Activated naive CD4-positive, alpha-beta T cell treated with anti-CD3 and anti-CD28 coated beads, Interleukin-2, amount 50 U/mL, for 72 hours (primary cell): ENCODE data around the gene MINDY4. TPM values are rescaled to one million over a fixed set of nuclear protein-coding genes. Genes with fewer than 3 reads are reported as not detected.

Experiments used
- ATAC-seq, 2 donors: fragments of 150-1000 bp; cut with Tn5 transposase; 2 replicates each; pipeline ENCODE4 v1.10.0; 2021; ENCODE audit warnings: mild to moderate bottlenecking in 2 of 2, moderate library complexity in 2 of 2
- DNase-seq, 2 donors: peaks; one replicate each; pipeline ENCODE4 v3.0.0; 2021 to 2022; ENCODE audit warnings: low spot score in 2 of 2
- H3K27ac Mint-ChIP-seq, 2 donors: one replicate each; pipeline ENCODE4 v1.8.0; 2022; ENCODE audit warnings: mild to moderate bottlenecking in 2 of 2, mixed read lengths in 2 of 2
- H3K36me3 Mint-ChIP-seq, 2 donors: one replicate each; pipeline ENCODE4 v1.8.0; 2022; ENCODE audit warnings: mixed read lengths in 2 of 2
- H3K9me3 Mint-ChIP-seq, 2 donors: one replicate each; pipeline ENCODE4 v1.8.0; 2022; ENCODE audit warnings: mixed read lengths in 2 of 2
- total RNA-seq, 2 donors: library from RNA; stranded (reverse); gene quantifications; one replicate each; pipeline ENCODE4 v1.2.3, GENCODE V29; 2022

The MINDY4 gene
- total RNA-seq, 2 donors from 2014 or later: 0.32 to 1.9 TPM

- DNase-seq: no peak
- H3K9me3 Mint-ChIP-seq: peaks cover 15 to 31% of the 10 kb centered on the region in 2 donors
- no peak for ATAC-seq
- peaks cover 33 to 35% of the 10 kb centered on the region in 2 donors for H3K36me3 Mint-ChIP-seq
- no peak overlapping the region for H3K27ac Mint-ChIP-seq
These were observed 64.2 kb downstream of the MINDY4 start for GRCh38 chr7:30835396-30835915.

DNA sequence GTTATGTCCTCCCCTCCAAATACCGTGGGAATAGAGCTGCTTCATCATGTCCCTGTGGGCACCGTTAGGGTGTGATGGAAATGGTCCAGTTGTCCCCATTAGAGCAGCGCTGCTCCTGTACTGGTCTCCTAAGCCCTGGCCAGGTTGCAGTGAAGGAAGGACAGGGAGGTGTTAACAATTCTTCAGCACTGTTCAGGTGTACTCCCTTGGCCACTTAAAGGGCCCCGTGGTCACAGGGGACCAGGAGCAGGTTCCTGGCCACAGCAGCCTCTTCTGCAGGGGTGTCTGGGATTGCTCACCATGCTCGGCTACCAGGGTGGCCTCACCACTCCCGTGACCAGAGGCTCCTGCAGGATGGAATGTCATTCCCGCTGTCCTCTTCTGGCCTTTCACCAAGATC is 65.8 kb downstream of the MINDY4 start:
- Mint-ChIP-seq H3K9me3 (peaks cover 7 to 21% of the 10 kb centered on the region in 2 donors), H3K27ac (no peak overlapping the region), H3K36me3 (peaks cover 23 to 27% of the 10 kb centered on the region in 2 donors)
- ATAC-seq: no peak
- no peak for DNase-seq

GRCh38 chr7:30837581-30837980 is 66.4 kb downstream of the MINDY4 start:
- DNase-seq (no peak), ATAC-seq (no peak)
- Mint-ChIP-seq H3K27ac (no peak overlapping the region), H3K36me3 (peaks cover 23 to 25% of the 10 kb centered on the region in 2 donors), H3K9me3 (peaks cover 6 to 18% of the 10 kb centered on the region in 2 donors)

DNA sequence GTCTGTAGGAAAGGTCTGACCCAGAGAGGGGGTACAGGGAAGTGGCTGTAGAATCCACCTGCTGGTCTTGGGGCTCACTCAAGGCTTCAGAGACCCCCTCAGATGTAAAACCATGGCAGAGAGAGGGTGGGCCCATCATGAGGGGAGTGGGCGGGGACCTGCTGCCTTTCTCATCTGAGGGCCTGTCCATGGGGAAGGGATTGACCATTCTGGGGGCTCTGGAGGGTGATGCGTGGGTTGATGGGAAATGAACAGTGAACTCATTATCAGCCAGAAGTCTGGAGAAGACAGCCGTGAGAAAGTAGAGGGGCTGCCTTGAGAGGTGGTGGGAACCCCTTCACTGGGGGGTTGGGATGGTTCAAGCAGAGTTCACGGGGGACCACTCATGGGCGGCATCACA is 66.8 kb downstream of the MINDY4 start:
- H3K36me3 Mint-ChIP-seq: peaks cover 20 to 21% of the 10 kb centered on the region in 2 donors
- no peak overlapping the region for H3K27ac Mint-ChIP-seq
- no peak for ATAC-seq
- peaks cover 2 to 14% of the 10 kb centered on the region in 2 donors for H3K9me3 Mint-ChIP-seq
- DNase-seq: no peak

GRCh38 chr7:30840141-30841024 is 69.2 kb downstream of the MINDY4 start:
- no peaks in the 10 kb centered on the region for H3K9me3 Mint-ChIP-seq

DNA sequence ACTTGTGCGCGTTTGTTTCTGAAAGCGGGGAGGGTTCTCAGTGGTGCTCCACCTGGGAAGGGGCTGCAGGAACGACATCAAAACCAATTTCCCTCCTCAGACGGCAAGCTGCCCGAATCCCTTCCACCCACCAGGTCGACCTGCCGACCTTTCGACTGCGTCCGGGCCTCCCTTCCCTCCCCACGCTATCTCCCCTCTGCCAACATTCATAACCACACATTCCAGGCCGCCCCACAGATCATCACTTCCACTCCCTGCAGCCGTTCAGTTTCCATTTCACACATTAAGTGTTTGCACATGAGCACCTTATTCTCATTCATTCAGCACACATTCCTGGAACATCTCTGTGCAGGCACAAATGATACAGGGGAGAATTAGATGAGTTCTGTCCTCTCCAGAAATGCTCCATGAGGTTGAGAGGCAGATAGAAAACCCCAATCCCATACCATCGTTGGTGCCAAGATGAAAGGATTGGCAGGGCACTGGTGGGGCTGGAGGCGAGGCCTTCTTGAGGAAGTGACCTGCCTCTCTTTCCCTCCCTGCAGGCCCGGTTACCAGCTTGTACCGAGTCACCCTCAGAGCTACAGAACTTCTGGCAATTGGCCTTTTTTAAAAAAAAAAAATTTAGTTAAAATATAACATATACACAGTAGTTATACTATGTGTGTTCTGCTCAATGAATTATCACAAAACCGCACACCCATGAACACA is 70.0 kb downstream of the MINDY4 start:
- DNase-seq (no peak), ATAC-seq (no peak)
- Mint-ChIP-seq H3K9me3 (no peaks in the 10 kb centered on the region), H3K36me3 (no peaks in the 10 kb centered on the region), H3K27ac (no peak overlapping the region)

More at GRCh38 chr7:30840141-30841024, 69.2 kb downstream of the MINDY4 start:
- ATAC-seq: no peak
- Mint-ChIP-seq H3K36me3 (no peaks in the 10 kb centered on the region), H3K27ac (no peak overlapping the region)
- no peak for DNase-seq

DNA sequence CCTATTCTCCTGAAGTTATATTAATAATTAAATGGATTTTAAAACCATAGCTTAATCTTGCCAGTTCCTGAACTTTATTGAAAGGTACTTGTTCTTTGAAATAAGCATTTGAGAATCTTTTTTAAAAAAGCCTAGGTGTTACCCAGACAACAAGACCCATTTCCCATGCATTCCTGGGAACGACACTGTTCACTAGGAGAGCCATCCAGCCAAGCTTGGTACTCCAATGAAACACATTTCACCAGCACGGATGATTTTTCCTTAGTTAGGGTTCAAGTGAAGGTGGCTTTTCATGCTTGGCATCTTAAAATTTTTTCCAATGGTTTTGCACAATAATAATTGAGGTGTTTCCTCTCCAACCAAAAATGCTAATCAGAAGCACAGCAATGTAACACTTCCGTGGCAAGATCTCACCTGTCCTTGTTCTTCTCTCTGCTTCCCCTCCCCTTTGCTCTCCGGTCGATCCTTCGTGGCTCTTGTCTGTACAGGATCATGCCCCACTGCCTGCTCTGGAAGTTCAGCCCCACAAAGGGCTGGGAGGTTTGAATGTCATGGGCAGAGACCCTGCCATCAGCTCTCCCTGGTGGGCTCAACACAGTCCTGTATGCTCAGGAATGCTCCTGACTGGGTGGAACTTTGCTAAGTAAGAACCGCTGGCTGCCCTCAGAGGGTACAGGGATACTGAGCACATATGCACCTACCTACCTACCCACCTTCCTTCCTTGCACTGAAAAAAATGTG is 70.8 kb downstream of the MINDY4 start:
- no peak overlapping the region for H3K27ac Mint-ChIP-seq
- no peak for ATAC-seq
- no peak for DNase-seq
- no peaks in the 10 kb centered on the region for H3K9me3 Mint-ChIP-seq
- H3K36me3 Mint-ChIP-seq: no peaks in the 10 kb centered on the region

GRCh38 chr7:30842542-30843451 is 71.6 kb downstream of the MINDY4 start:
- ATAC-seq (no peak), DNase-seq (no peak)
- Mint-ChIP-seq H3K9me3 (no peaks in the 10 kb centered on the region), H3K36me3 (no peaks in the 10 kb centered on the region), H3K27ac (peak overlapping the region in 1 of 2 donors; percentile 56)

DNA sequence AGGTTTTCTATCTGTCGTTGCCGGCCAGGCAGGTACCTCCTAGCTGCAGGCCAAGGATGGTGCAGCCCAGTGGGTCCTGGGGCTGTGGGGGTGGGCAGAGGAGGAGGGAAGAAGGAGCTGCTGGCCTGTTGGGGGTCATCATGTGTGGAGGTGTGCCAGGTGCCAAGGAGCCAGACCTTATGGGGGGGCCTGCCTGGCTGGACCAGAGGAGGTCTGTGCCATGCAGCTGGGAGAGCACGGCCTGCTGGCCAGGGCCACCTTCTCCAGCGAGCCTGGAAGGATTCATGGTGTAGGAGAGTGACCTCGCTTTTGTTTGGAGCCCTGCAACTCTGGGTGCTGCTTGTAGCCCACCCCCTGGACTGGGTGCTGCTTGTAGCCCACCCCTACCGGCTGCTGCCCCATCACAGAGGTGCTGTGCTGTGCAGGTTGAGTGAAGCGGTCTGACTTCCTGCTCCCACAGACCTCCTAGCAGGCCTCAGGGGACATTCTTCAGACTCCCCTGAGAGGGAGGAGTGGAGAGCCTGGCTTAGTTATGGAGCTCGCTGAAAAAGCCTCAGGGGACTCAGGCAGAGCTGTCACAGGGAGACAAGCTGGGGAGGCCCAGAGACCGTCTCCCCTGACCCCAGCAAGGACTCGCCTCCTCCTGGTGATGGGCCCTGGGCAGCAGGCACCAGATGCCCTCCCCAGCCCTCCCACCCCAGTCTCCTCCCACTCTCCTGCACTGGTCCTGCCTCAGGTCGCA is 72.7 kb downstream of the MINDY4 start:
- no peak for ATAC-seq
- H3K9me3 Mint-ChIP-seq: no peaks in the 10 kb centered on the region
- no peaks in the 10 kb centered on the region for H3K36me3 Mint-ChIP-seq
- peak in 1 of 2 donors; percentile 41 for DNase-seq
- H3K27ac Mint-ChIP-seq: peak overlapping the region in 1 of 2 donors; percentile 56

DNA sequence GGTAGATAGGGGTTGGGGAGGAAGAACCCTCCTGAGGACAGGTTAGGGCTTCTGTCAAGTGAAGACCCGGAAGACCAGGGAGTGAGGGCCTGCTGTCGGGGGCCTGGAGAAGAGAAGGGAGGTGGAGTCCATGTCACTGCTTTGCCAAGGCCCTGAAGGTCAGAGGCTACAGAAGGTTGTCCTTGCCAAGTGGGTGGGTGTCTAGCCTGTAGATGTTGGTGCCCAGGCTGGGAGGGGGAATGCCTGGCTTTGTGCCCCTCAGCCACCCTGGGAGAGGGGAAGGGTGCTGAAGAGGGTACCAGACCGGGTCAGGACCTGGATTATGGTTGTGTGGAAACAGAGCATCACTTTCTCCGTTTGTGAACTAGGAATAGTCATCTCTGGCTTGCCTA is 73.3 kb downstream of the MINDY4 start:
- Mint-ChIP-seq H3K36me3 (no peaks in the 10 kb centered on the region), H3K9me3 (no peaks in the 10 kb centered on the region), H3K27ac (no peak overlapping the region)
- DNase-seq: peak in 1 of 2 donors; percentile 21
- no peak for ATAC-seq

DNA sequence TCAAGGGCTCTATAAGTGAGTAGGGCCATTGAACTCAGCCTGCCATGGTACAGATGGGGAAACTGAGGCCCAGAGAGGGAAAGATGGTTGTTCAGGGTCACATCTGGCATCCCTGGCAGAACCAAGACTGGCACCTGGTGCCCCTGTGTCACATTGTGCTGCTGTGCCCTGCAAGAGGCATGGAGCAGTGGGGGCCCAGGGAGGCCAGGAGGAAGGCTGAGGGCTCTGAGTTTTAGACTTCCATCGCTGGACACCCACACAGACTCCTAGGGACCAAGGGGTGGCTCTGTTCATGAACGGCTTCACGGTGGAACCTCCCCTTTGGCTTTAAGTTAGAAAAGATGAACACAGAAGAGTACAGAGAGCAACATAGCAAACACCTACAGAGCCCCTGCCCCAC is 73.7 kb downstream of the MINDY4 start:
- DNase-seq: peak in 1 of 2 donors; percentile 28
- Mint-ChIP-seq H3K27ac (no peak overlapping the region), H3K9me3 (no peaks in the 10 kb centered on the region), H3K36me3 (no peaks in the 10 kb centered on the region)
- ATAC-seq: no peak

DNA sequence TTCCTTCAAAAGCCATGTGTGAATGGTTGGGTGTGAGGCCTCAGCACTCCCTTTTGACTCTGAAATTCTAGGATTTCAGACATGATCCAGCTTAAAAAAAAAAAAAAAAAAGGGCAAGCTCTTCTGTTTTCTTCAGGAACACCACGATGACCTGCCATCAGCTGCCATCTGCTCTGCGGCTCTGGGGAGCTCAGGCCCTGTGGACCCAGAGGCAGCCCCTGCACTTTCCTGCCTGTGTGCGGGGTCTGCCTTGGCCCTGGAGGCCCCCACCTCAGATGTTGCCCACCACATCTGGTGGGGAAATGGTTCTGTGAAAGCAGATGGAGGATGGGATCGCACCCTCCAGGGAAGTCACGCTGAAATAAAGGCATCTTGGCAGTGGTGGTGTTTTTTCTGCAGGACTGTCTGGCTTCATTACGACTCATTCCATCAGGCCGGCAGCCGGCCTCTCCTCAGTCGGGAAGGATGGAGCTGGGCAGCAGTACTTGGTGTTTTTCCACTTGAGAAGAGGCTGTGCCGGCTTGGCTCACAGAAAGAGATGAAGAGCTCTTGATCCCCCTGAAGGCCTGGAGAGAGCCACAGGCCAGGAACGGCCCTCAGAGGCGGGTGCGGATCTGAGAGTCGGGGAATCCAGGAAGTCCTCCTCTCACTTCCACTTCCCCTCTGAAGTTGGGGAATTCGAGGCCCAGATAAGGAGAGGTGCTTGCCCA is 74.4 kb downstream of the MINDY4 start:
- ATAC-seq (no peak), DNase-seq (peak in 1 of 2 donors; percentile 7)
- no peaks in the 10 kb centered on the region for H3K9me3 Mint-ChIP-seq
- no peak overlapping the region for H3K27ac Mint-ChIP-seq
- no peaks in the 10 kb centered on the region for H3K36me3 Mint-ChIP-seq

- DNase-seq: no peak
- Mint-ChIP-seq H3K9me3 (no peaks in the 10 kb centered on the region), H3K36me3 (no peaks in the 10 kb centered on the region), H3K27ac (no peak overlapping the region)
- no peak for ATAC-seq
These were observed 75.2 kb downstream of the MINDY4 start for GRCh38 chr7:30846378-30846777.

GRCh38 chr7:30848121-30848855 is 77.1 kb downstream of the MINDY4 start:
- ATAC-seq: no peak
- no peak for DNase-seq
- H3K36me3 Mint-ChIP-seq: no peaks in the 10 kb centered on the region
- H3K9me3 Mint-ChIP-seq: no peaks in the 10 kb centered on the region
- H3K27ac Mint-ChIP-seq: no peak overlapping the region
